ENCODE data around the gene GALNT10.

Gene GALNT10

DNA sequence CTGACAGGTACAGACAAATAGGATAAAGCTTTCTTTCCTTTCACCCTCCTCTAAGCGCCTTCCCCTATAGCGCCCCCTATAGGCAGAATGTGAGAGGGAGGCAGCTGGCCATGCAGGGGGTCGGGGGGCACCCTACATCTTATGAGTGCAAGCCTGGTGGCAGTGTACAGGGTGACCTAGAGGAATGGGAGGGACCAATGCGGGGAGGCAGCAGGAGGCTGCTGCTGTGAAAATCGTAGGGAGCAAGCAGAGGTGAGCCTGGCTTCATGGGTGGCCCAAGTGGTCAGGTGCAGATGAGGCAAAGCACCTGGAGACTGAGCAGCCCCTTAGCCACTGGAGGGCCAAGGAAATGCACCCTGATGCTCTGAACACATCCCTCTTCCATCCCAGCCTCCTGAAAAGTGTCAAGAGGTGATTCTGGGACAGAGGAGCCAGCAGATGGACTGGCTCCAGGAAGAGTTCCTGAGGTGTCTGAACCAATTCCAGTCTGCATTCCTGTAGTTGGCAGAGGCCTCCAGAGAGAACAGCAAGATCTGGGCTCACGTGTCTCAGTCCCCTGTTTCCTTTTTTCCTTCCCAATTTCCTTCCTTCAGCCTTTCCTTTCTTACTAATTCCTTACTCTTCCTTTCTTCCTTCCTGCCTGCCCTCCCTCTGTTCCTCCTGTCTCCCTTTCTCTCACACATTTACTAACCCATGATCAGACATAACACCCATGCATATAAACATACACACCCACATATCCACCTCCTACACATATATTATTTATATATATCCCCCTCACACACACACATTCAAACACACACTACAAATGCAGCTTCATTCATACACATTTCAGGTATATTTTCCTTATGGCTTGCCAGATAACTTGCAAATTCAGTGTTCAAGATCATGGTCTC is 32.8 kb upstream of the GALNT10 start:
- TF ChIP-seq, protein P1, sequence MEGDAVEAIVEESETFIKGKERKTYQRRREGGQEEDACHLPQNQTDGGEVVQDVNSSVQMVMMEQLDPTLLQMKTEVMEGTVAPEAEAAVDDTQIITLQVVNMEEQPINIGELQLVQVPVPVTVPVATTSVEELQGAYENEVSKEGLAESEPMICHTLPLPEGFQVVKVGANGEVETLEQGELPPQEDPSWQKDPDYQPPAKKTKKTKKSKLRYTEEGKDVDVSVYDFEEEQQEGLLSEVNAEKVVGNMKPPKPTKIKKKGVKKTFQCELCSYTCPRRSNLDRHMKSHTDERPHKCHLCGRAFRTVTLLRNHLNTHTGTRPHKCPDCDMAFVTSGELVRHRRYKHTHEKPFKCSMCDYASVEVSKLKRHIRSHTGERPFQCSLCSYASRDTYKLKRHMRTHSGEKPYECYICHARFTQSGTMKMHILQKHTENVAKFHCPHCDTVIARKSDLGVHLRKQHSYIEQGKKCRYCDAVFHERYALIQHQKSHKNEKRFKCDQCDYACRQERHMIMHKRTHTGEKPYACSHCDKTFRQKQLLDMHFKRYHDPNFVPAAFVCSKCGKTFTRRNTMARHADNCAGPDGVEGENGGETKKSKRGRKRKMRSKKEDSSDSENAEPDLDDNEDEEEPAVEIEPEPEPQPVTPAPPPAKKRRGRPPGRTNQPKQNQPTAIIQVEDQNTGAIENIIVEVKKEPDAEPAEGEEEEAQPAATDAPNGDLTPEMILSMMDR (IDR thresholded peaks at IDR 0.05): peak; percentile 67
- TF ChIP-seq ZFX (IDR thresholded peaks at IDR 0.05; ENCODE audit: borderline replicate concordance): no peak
- no peak overlapping the region for H3K27ac ChIP-seq

DNA sequence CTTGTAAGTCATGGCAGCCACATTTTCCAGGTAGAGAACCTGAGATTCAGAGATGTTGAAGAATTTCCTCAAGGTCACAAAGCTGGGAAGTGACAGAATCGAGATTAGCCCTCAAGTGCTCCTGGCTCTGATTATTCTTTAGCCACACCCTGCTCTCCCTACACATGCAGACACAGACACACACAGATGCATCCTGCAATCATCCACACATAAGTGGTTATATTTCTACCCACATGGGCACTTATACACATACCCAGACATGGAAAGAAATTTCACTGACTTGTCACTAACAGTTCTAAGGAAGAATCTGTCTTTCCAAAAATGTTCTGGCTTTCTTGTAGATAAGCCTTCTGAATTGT is 32.2 kb upstream of the GALNT10 start:
- TF ChIP-seq, protein P1 (IDR thresholded peaks at IDR 0.05): no peak
- TF ChIP-seq ZFX (IDR thresholded peaks at IDR 0.05; ENCODE audit: borderline replicate concordance): no peak

DNA sequence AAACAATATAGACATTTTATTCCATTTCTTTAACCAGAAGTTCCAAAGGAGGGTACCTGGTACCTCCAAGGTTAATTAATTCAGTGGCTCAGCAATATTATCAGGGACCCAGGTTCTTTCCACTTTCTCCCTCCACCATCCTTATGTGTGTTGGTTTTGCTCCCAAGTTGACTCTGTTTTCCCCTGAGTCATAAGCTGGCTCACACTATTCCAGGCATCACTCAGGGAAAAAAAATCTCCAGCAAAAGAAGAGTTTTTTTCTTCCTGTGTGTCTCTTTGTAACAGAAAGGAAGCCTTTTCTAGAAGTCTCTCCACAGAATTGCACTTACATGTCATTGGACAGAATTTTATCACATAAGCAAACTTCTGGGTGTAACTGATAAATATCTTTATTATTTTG is 31.2 kb upstream of the GALNT10 start:
- no peak overlapping the region for H3K27ac ChIP-seq
- no peak for TF ChIP-seq ZFX (IDR thresholded peaks at IDR 0.05; ENCODE audit: borderline replicate concordance)
- TF ChIP-seq, protein P1 (IDR thresholded peaks at IDR 0.05): no peak

More for the DNA sequence above, 32.2 kb upstream of the GALNT10 start:
- H3K27ac ChIP-seq: no peak overlapping the region

DNA sequence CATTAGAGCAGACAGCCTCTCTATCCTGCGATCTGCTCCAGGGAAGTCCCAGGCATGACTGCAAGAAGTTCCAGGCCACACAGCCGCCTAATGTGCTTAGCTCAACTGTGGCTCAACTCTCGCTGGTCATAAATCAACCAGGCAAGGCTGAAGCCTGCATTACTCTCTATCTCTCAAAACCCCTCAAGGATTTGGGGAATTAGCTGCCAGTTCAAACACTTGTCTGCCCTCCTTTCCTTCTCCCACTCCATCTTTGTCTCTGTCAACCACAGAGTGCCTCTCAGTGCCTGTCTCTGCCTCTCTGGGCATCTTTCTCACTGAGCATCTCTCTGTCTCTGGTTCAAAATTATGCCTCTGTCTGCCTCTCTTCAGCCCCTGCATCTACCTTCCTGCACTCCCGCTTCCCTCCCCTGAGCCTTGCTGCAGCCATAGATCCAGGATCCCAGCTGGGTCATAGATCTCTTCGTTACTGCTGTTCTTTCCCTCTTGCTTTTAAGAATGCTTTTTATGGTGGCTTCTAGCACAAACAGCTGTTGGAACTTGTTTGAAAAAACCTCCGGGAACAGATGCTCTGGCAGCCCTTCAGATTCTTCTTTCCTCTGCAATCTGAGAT is 27.9 kb upstream of the GALNT10 start:
- no peak overlapping the region for H3K27ac ChIP-seq
- TF ChIP-seq ZFX (IDR thresholded peaks at IDR 0.05; ENCODE audit: borderline replicate concordance): no peak
- TF ChIP-seq, protein P1 (IDR thresholded peaks at IDR 0.05): no peak

DNA sequence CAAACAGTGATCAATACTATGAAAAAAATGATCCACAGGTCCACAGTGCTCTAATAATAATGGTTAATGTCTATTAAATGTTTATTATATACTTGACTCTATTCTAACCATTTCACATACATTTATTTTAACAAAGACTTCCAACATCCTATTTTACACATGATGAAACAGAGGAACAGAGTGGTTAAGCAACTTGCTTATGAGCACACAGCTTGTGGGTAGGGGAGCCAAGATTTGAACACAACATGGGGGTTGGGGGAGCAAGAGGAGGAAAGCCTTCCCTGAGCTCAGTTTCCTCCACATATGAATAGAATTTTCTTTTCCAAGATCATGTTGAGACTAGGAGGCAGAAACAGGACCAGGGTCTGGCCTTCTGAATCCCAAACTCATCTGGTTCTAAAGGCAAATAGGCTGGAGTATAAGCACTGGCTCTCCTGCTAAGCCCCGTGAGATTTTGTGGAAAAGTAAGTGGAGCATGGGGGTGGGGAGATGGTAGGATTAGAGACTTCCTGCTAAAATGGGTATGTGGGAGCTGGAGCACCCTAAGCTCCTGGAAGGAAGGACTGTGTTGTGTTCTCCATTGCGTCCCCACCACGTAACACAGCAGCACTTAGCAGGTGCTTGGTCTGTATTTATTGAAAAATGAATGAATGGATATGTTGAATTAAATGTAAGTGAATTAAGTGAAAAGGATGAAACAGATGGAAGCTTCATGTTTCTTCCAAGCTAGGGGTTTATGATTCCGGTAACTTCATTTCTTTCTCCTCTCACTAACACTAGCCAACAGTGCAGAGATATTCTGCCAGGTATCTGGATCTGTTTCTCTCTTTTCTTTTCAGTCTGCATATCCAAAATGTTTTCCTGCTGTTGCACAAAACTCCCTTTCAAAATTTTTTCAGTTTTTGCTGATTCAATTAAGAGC is 26.9 kb upstream of the GALNT10 start:
- TF ChIP-seq, protein P1 (IDR thresholded peaks at IDR 0.05): no peak
- no peak for TF ChIP-seq ZFX (IDR thresholded peaks at IDR 0.05; ENCODE audit: borderline replicate concordance)
- no peak overlapping the region for H3K27ac ChIP-seq

DNA sequence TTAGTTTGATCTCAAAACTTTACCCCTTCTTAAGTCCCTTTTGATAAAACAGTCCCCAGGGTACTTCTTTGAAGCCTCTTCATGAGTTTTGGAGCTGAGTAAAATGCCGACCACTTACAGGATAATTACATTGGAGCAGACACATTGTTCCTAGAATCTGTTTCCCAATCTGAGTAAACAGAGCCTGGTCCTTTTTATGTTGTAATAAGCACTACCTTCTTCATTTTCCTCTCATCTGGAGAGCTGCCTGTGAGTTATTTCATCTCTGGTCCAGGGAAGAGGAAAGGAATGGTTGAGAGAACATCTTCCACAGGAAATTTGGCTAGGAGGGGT is 26.3 kb upstream of the GALNT10 start:
- TF ChIP-seq, protein P1 (IDR thresholded peaks at IDR 0.05): no peak
- TF ChIP-seq ZFX (IDR thresholded peaks at IDR 0.05; ENCODE audit: borderline replicate concordance): no peak

More for the DNA sequence above, 26.3 kb upstream of the GALNT10 start:
- no peak overlapping the region for H3K27ac ChIP-seq
